ENCODE results near the gene TRHDE.

The TRHDE gene

DNA sequence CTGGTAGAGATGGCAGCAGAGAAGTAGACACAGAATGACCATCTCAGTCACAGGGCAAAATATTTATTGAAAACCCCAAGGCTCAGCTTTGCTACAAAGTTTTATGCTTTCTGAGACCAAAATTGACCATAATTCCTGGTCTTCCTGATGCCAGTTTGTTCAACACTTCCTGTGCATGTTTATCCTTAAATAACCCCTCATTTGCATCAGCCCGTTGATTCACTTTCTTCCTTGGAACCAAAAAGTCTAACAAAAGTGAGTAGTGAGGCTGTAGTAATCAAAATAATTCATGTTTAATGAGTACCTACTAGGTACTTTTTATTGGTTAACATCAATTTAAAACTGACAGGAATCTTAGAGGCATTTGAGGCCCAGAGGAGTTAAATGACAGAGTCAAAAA, 51.7 kb downstream of the TRHDE start:
- DNase-seq (ENCODE audit: insufficient read length) (no peak), FAIRE-seq (no peak)
- TF ChIP-seq TAF1 (IDR thresholded peaks at IDR 0.05; ENCODE audit: borderline replicate concordance, low read depth, low read length) (no peak), POLR2AphosphoS5 (IDR thresholded peaks at IDR 0.05; ENCODE audit: low read depth, low read length) (no peak), POLR2A (IDR thresholded peaks at IDR 0.05; ENCODE audit: low read depth, low read length) (no peak)

DNA sequence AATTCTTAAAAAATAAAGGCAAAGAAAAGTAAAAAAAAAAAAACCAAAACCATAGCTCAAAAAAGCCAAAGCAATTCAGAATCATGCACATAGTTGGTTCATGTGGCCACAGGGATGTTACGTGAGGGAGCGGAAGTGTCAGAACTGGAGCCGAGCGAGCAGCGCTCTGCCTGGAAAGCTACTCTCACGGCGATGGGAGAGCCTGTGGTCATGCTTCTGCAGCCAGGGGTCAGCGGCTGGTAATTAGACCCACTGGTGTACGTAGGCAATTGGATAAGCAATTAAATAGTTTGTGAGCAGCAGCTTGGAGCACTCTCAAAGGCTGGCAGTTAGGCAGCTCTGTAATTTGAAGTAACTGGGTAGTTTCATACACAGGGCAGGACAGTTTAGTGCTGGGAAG, 58.1 kb downstream of the TRHDE start:
- DNase-seq (ENCODE audit: insufficient read length) (no peak), FAIRE-seq (no peak)
- TF ChIP-seq POLR2A (IDR thresholded peaks at IDR 0.05; ENCODE audit: low read depth, low read length) (no peak), POLR2AphosphoS5 (IDR thresholded peaks at IDR 0.05; ENCODE audit: low read depth, low read length) (no peak), TAF1 (IDR thresholded peaks at IDR 0.05; ENCODE audit: borderline replicate concordance, low read depth, low read length) (no peak)

DNA sequence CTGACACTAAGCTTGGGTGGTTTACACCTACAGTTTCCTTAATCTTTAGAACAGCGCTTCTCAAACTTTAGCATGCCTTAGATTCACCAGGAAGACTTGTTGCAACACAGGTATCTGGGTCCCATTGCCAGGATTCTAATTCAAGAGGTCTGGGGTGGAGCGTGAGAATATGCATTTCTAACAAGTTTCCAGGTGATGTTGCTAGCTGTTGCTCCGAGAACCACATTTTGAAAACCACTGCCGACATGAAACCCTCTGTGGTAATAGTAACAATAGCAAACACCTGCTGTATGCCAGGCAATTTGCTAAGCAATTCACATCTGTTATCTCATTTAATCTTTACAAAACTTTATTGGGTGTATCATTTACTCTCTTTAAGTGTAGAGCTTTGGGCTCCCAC, 58.6 kb downstream of the TRHDE start:
- no peak for TF ChIP-seq POLR2AphosphoS5 (IDR thresholded peaks at IDR 0.05; ENCODE audit: low read depth, low read length)
- no peak for TF ChIP-seq POLR2A (IDR thresholded peaks at IDR 0.05; ENCODE audit: low read depth, low read length)
- no peak for TF ChIP-seq TAF1 (IDR thresholded peaks at IDR 0.05; ENCODE audit: borderline replicate concordance, low read depth, low read length)
- DNase-seq (ENCODE audit: insufficient read length) = no peak
- no peak for FAIRE-seq

GRCh38 chr12:72337382-72337781, 65.2 kb downstream of the TRHDE start:
- TF ChIP-seq POLR2A (IDR thresholded peaks at IDR 0.05; ENCODE audit: low read depth, low read length) = no peak
- no peak for TF ChIP-seq TAF1 (IDR thresholded peaks at IDR 0.05; ENCODE audit: borderline replicate concordance, low read depth, low read length)
- no peak for TF ChIP-seq POLR2AphosphoS5 (IDR thresholded peaks at IDR 0.05; ENCODE audit: low read depth, low read length)
- no peak for DNase-seq (ENCODE audit: insufficient read length)
- FAIRE-seq = no peak

GRCh38 chr12:72337946-72338345, 65.8 kb downstream of the TRHDE start:
- FAIRE-seq (no peak), DNase-seq (ENCODE audit: insufficient read length) (no peak)
- TF ChIP-seq POLR2AphosphoS5 (IDR thresholded peaks at IDR 0.05; ENCODE audit: low read depth, low read length) (no peak), POLR2A (IDR thresholded peaks at IDR 0.05; ENCODE audit: low read depth, low read length) (no peak), TAF1 (IDR thresholded peaks at IDR 0.05; ENCODE audit: borderline replicate concordance, low read depth, low read length) (no peak)

- DNase-seq (ENCODE audit: insufficient read length) (no peak), FAIRE-seq (no peak)
- TF ChIP-seq POLR2A (IDR thresholded peaks at IDR 0.05; ENCODE audit: low read depth, low read length) = no peak
Observed at GRCh38 chr12:72338437-72338836, 66.3 kb downstream of the TRHDE start.

DNA sequence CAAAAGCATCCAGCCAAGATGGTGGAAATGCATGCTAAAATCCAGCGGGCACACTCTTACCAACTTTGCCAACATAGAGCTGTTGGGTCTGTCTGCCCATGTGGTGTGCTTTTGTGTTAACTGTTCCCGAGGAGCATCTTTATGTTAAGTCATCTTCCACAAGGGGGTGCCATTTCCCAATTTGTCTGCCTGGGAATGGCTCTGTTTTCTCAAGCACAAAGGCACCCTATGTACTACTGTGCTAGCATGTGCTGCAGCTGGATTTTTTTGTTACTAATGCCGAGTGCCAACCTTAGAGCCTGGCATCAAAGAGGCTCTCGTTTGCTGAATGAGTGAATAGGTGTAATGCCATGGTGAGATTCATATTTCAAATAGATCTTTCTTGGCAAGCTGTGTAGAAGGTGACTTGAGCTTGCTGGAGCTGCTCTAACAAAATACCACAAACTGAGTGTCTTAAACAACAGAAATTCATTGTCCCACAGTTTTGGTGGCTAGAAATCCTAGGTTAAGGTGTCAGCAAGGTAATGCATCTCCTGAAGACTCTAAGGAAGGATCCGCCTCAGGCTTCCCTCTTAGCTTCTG, 74.3 kb downstream of the TRHDE start:
- peak; percentile 86 for FAIRE-seq
- no peak for DNase-seq (ENCODE audit: insufficient read length)
- no peak for TF ChIP-seq POLR2AphosphoS5 (IDR thresholded peaks at IDR 0.05; ENCODE audit: low read depth, low read length)
- TF ChIP-seq POLR2A (IDR thresholded peaks at IDR 0.05; ENCODE audit: low read depth, low read length) = no peak
- no peak for TF ChIP-seq TAF1 (IDR thresholded peaks at IDR 0.05; ENCODE audit: borderline replicate concordance, low read depth, low read length)

GRCh38 chr12:72349491-72349890, 77.3 kb downstream of the TRHDE start:
- no peak for FAIRE-seq

GRCh38 chr12:72359416-72359815, 87.2 kb downstream of the TRHDE start:
- FAIRE-seq (no peak), DNase-seq (ENCODE audit: insufficient read length) (no peak)
- TF ChIP-seq TAF1 (IDR thresholded peaks at IDR 0.05; ENCODE audit: borderline replicate concordance, low read depth, low read length) (no peak), POLR2AphosphoS5 (IDR thresholded peaks at IDR 0.05; ENCODE audit: low read depth, low read length) (no peak), POLR2A (IDR thresholded peaks at IDR 0.05; ENCODE audit: low read depth, low read length) (no peak)

More at GRCh38 chr12:72349491-72349890, 77.3 kb downstream of the TRHDE start:
- no peak for DNase-seq (ENCODE audit: insufficient read length)
- TF ChIP-seq POLR2A (IDR thresholded peaks at IDR 0.05; ENCODE audit: low read depth, low read length) = no peak
- no peak for TF ChIP-seq POLR2AphosphoS5 (IDR thresholded peaks at IDR 0.05; ENCODE audit: low read depth, low read length)
- TF ChIP-seq TAF1 (IDR thresholded peaks at IDR 0.05; ENCODE audit: borderline replicate concordance, low read depth, low read length) = no peak

- TF ChIP-seq POLR2A (IDR thresholded peaks at IDR 0.05; ENCODE audit: low read depth, low read length) (no peak), TAF1 (IDR thresholded peaks at IDR 0.05; ENCODE audit: borderline replicate concordance, low read depth, low read length) (no peak), POLR2AphosphoS5 (IDR thresholded peaks at IDR 0.05; ENCODE audit: low read depth, low read length) (no peak)
- FAIRE-seq (no peak), DNase-seq (ENCODE audit: insufficient read length) (no peak)
Observed at GRCh38 chr12:72365151-72365550, 93.0 kb downstream of the TRHDE start.

DNA sequence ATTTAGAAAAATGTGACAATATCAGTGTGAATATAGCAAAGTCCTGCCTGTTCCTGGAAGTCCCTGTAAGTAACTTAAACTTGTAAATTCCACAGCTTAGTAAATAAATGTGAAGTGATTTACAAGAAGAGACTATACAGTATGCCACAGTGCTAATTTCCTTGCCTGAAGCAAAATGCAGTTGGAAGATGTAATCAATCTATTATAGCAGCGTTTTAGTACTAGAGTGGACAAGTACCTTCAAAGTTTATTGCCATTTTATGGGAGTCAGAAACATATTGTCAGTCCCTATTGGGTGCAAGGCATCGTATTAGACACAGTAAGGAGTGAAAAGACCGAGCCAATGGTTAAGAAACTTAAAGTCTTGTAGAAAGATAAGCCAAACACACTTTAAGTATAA, 94.1 kb downstream of the TRHDE start:
- TF ChIP-seq POLR2AphosphoS5 (IDR thresholded peaks at IDR 0.05; ENCODE audit: low read depth, low read length) (no peak), TAF1 (IDR thresholded peaks at IDR 0.05; ENCODE audit: borderline replicate concordance, low read depth, low read length) (no peak), POLR2A (IDR thresholded peaks at IDR 0.05; ENCODE audit: low read depth, low read length) (no peak)
- FAIRE-seq (no peak), DNase-seq (ENCODE audit: insufficient read length) (no peak)

DNA sequence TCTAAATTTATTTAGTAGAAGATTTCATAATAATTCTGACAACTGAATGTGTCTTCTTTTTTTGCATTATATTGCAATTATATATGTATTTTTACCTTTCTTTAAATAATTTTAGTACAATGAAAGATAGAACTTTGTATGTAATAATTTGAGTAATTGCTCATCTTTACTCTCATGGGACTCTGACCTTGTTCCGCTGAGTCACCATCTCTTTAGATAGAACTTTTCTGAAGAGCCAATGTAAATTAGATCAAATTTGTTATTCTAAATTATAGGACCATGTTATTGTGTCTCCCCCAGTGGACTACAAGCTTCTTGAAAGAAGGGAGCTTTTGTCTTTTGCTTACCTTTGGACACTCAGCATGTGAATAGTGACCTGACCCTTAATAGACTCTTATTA, 96.1 kb downstream of the TRHDE start:
- DNase-seq (ENCODE audit: insufficient read length) (no peak), FAIRE-seq (no peak)

More for the DNA sequence above, 96.1 kb downstream of the TRHDE start:
- TF ChIP-seq TAF1 (IDR thresholded peaks at IDR 0.05; ENCODE audit: borderline replicate concordance, low read depth, low read length) (no peak), POLR2A (IDR thresholded peaks at IDR 0.05; ENCODE audit: low read depth, low read length) (no peak), POLR2AphosphoS5 (IDR thresholded peaks at IDR 0.05; ENCODE audit: low read depth, low read length) (no peak)

Data from GM12892 (cell line).